IMR-90 (cell line): ENCODE measurements around the gene DCLK1. TPM values are rescaled to one million over a fixed set of nuclear protein-coding genes. Genes with fewer than 3 reads are reported as not detected.

Experiments used
- ATAC-seq: fragments of 200-7000 bp; cut with Tn5 transposase; 2 replicates; pipeline ENCODE4 v1.9.1; 2020; ENCODE audit warnings: low read depth, mild to moderate bottlenecking, moderate library complexity
- BruUV-seq: library from RNA; stranded (reverse); fragments of 400-500 nt; replicated peaks from 2 replicates; lab custom pipeline; 2021; lab: Mats Ljungman, UMichigan
- CTCF ChIA-PET: fragments of 300-600 bp; formaldehyde crosslinking; extraction: SDS; loops from one replicate; lab custom pipeline; 2021; ENCODE audit warnings: antibody characterized with exemption; lab: Yijun Ruan, JAX
- POLR2A ChIA-PET: fragments of 300-600 bp; sonication (Branson Sonifier 250); formaldehyde crosslinking; loops from one replicate; lab custom pipeline; 2022; ENCODE audit warnings: antibody characterized with exemption; ENCODE audit not compliant: unreplicated experiment; lab: Charles Lee
- DNase-seq: peaks from one replicate; pipeline ENCODE4 v3.0.0; 2013
- H2AFZ ChIP-seq: replicated peaks from 2 replicates; pipeline ENCODE3; 2013; ENCODE audit warnings: low read length, mild to moderate bottlenecking; ENCODE audit not compliant: poor library complexity
- H2AK5ac ChIP-seq: 2 replicates; pipeline ENCODE4 v1.6.1; 2013; ENCODE audit warnings: low read depth, low read length, inconsistent platforms
- H2AK9ac ChIP-seq: replicated peaks from 2 replicates; pipeline ENCODE3; 2013; ENCODE audit warnings: mild to moderate bottlenecking, low read depth, low read length, moderate library complexity; ENCODE audit not compliant: poor library complexity
- H2BK120ac ChIP-seq: 2 replicates; pipeline ENCODE4 v1.6.1; 2013; ENCODE audit warnings: low read depth, low read length, inconsistent platforms
- H2BK15ac ChIP-seq: 3 replicates; pipeline ENCODE4 v1.6.1; 2013; ENCODE audit warnings: low read depth, low read length, inconsistent platforms
- H2BK20ac ChIP-seq: 2 replicates; pipeline ENCODE4 v1.6.1; 2013; ENCODE audit warnings: low read depth, mild to moderate bottlenecking, inconsistent platforms, low read length, moderate library complexity
- H2BK5ac ChIP-seq: 2 replicates; pipeline ENCODE4 v1.6.1; 2013; ENCODE audit warnings: mild to moderate bottlenecking, low read depth, low read length, inconsistent platforms; ENCODE audit not compliant: poor library complexity, severe bottlenecking
- H3K14ac ChIP-seq: replicated peaks from 2 replicates; pipeline ENCODE4 v1.6.1; 2013; ENCODE audit warnings: low read depth, low read length, inconsistent platforms
- H3K18ac ChIP-seq: 2 replicates; pipeline ENCODE4 v1.6.1; 2013; ENCODE audit warnings: low read depth, low read length, control low read depth
- H3K23ac ChIP-seq: 2 replicates; pipeline ENCODE4 v1.6.1; 2013; ENCODE audit warnings: low read depth, low read length, inconsistent platforms
- H3K27ac ChIP-seq: 2 replicates; pipeline ENCODE4 v1.5.1; 2013; ENCODE audit warnings: mild to moderate bottlenecking, control low read depth, low read length; ENCODE audit not compliant: insufficient read depth
- H3K27me3 ChIP-seq: 2 replicates; pipeline ENCODE4 v1.6.1; 2013; ENCODE audit warnings: low read length; ENCODE audit not compliant: control insufficient read depth, insufficient read depth
- H3K36me3 ChIP-seq: 2 replicates; pipeline ENCODE4 v1.6.1; 2013; ENCODE audit warnings: low read length, mixed read lengths; ENCODE audit not compliant: control insufficient read depth, insufficient read depth
- H3K4ac ChIP-seq: 2 replicates; pipeline ENCODE4 v1.6.1; 2013; ENCODE audit warnings: low read depth, low read length, inconsistent platforms
- H3K4me1 ChIP-seq: 2 replicates; pipeline ENCODE4 v1.6.1; 2013; ENCODE audit warnings: low read length, mixed read lengths; ENCODE audit not compliant: control insufficient read depth, insufficient read depth
- H3K4me2 ChIP-seq: 2 replicates; pipeline ENCODE4 v1.6.1; 2013; ENCODE audit warnings: low read depth, mild to moderate bottlenecking, control low read depth, low read length, moderate library complexity
- H3K4me3 ChIP-seq: 2 replicates; pipeline ENCODE4 v1.5.1; 2013; ENCODE audit warnings: low read depth, mild to moderate bottlenecking, control low read depth, low read length, moderate library complexity; ENCODE audit not compliant: insufficient read depth
- H3K56ac ChIP-seq: 2 replicates; pipeline ENCODE4 v1.6.1; 2013; ENCODE audit warnings: low read length, inconsistent platforms; ENCODE audit not compliant: insufficient read depth; ENCODE audit errors: extremely low read depth
- H3K79me1 ChIP-seq, 2 experiments: 2 replicates each; pipeline ENCODE4 v1.6.1; 2013; ENCODE audit warnings: low read length in 2 of 2, inconsistent platforms in 1 of 2, low read depth in 1 of 2
- H3K9ac ChIP-seq: 2 replicates; pipeline ENCODE4 v1.6.1; 2013; ENCODE audit warnings: low read depth, low read length, control low read depth
- H3K9me1 ChIP-seq: 2 replicates; pipeline ENCODE4 v1.6.1; 2013; ENCODE audit warnings: low read length, inconsistent platforms; ENCODE audit not compliant: insufficient read depth
- H3K9me3 ChIP-seq: 2 replicates; pipeline ENCODE4 v1.6.1; 2013; ENCODE audit warnings: low read length; ENCODE audit not compliant: control insufficient read depth, insufficient read depth
- H4K20me1 ChIP-seq: 2 replicates; pipeline ENCODE4 v1.6.1; 2013; ENCODE audit warnings: low read length, inconsistent platforms; ENCODE audit not compliant: insufficient read depth
- H4K5ac ChIP-seq: 2 replicates; pipeline ENCODE4 v1.6.1; 2013; ENCODE audit warnings: mild to moderate bottlenecking, low read depth, low read length, control low read depth
- H4K8ac ChIP-seq, 2 experiments: 2 replicates each; pipeline ENCODE4 v1.6.1; 2013; ENCODE audit warnings: low read depth in 2 of 2, low read length in 2 of 2, control low read depth in 1 of 2, inconsistent platforms in 1 of 2
- H4K91ac ChIP-seq: 2 replicates; pipeline ENCODE4 v1.6.1; 2013; ENCODE audit warnings: low read depth, low read length, inconsistent platforms; ENCODE audit not compliant: insufficient read depth
- CHD1 ChIP-seq: IDR thresholded peaks from 2 replicates; pipeline ENCODE4 v1.6.1; 2012; ENCODE audit warnings: low read depth, low read length, improper control_type of control experiment
- NFE2L2 ChIP-seq: fragments of 150-350 bp; IDR thresholded peaks from 2 replicates; pipeline ENCODE4 v1.6.1; 2016; ENCODE audit warnings: low read depth, mild to moderate bottlenecking, low read length
- RAD21 ChIP-seq: IDR thresholded peaks from 2 replicates; pipeline ENCODE4 v1.6.1; 2012; ENCODE audit warnings: low read length, improper control_type of control experiment
- WGBS, 2 experiments: methylation state at CpG; one replicate each; pipeline versions ENCODE4 v1.1.5 to v1.1.7; 2013; ENCODE audit warnings: missing lambda C conversion rate in 2 of 2; ENCODE audit not compliant: insufficient read length in 1 of 2; ENCODE audit errors: extremely low coverage in 2 of 2; 5-methylcytosine and 5-hydroxymethylcytosine counted together
- dilution Hi-C: fragments of 300-500 bp; cut with HindIII; formaldehyde crosslinking; loops from one replicate; pipeline ENCODE4 v1.14.3; 2018; ENCODE audit warnings: low sequenced_read_pairs; ENCODE audit not compliant: unreplicated experiment
- in situ Hi-C: fragments of 300-500 bp; cut with MboI; formaldehyde crosslinking; loops from 3 replicates; pipeline ENCODE4 v1.14.3; 2019; ENCODE audit warnings: low sequenced_read_pairs, inconsistent platforms, mixed read lengths
- intact Hi-C: fragments of 100-400 bp; cut with micrococcal nuclease; formaldehyde crosslinking; loops from 2 replicates; pipeline ENCODE4 v1.10.0; 2022
- polyA plus RNA-seq, 3 experiments: library from polyadenylated mRNA; depleted of rRNA; stranded (reverse); fragments of >200 nt; gene quantifications; 2 replicates each; pipeline ENCODE4 v1.2.3, GENCODE V29; 2012; ENCODE audit warnings: low replicate concordance in 1 of 3
- total RNA-seq: library from RNA; depleted of rRNA; stranded (reverse); fragments of >200 nt; gene quantifications from 2 replicates; pipeline ENCODE4 v1.2.3, GENCODE V29; 2012

DCLK1 gene
- total and polyA plus RNA-seq, 2 of the 4 experiments (the other 2 are of a cell fraction): under 0.01 to 0.02 TPM

- Histone ChIP-seq H2BK5ac (no peak overlapping the region), H2AFZ (no peak overlapping the region), H4K20me1 (no peaks in the 10 kb centered on the region), H3K27me3 (no peaks in the 10 kb centered on the region), H2AK5ac (no peak overlapping the region), H3K9ac (no peak overlapping the region), H2AK9ac (no peak overlapping the region), H4K5ac (no peak overlapping the region), H3K23ac (no peak overlapping the region), H3K27ac (no peak overlapping the region), H3K79me1 (no peaks in the 10 kb centered on the region), H3K14ac (no peak overlapping the region), H3K4me3 (no peak overlapping the region), H4K8ac (no peak overlapping the region), H3K9me1 (no peaks in the 10 kb centered on the region), H3K18ac (no peak overlapping the region), H3K9me3 (no peaks in the 10 kb centered on the region), H3K4me2 (no peak overlapping the region), H3K56ac (no peak overlapping the region), H3K4me1 (no peaks in the 10 kb centered on the region), H3K4ac (no peak overlapping the region), H2BK15ac (no peak overlapping the region), H2BK120ac (no peak overlapping the region), H2BK20ac (no peak overlapping the region), H4K91ac (no peak overlapping the region), H3K36me3 (no peaks in the 10 kb centered on the region)
- CTCF ChIA-PET: interaction anchor here (0.7 kb wide), 1 partner anchor 10 kb away, joined by 3 read pairs; no protein-coding TSS in a partner anchor
- intact Hi-C loops: no loop called here
- in situ Hi-C loops: no loop called here
- POLR2A ChIA-PET: no interaction called here
- WGBS, 2 experiments: no CpG with 5 or more reads among the region's 1 CpG
- no peak for ATAC-seq
- no TSS peak for BruUV-seq
- no peak for DNase-seq
- TF ChIP-seq NFE2L2 (no peak), CHD1 (no peak), RAD21 (no peak)
- dilution Hi-C loops: no loop called here
Observed at GRCh38 chr13:36051082-36051481, 80.1 kb downstream of the DCLK1 start.
